ENCODE results near the gene WEE1. TPM values are rescaled to one million over a fixed set of nuclear protein-coding genes. Genes with fewer than 3 reads are reported as not detected.

The WEE1 gene
- total RNA-seq, 1 donor from 2014 or later = 66.6 TPM

DNA sequence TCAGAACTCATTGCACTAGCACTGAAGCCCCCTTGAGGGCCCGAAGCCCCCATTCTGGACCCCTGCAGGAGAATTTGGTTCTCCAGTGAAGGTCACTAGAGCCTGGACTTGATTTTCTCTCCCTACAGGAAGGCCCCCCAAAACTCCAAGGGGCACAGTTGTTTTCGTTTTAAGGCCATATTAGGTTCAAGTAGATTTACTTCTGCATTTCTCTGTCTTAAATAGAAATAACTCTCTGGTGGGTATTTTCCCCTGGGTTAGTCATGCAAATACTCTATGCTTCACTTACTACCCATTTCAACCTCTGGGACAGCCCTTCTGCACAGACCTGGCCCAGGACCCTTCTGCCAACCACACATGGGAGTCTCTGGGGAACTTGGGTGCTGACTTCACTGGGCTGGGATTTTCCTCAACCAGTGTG lies 41.6 kb downstream of the WEE1 start:
- no peak for DNase-seq (ENCODE audit: low read depth, low spot score)
- H3K27ac Mint-ChIP-seq (ENCODE audit: unreplicated experiment) = no peak overlapping the region
- TF ChIP-seq, protein P1, sequence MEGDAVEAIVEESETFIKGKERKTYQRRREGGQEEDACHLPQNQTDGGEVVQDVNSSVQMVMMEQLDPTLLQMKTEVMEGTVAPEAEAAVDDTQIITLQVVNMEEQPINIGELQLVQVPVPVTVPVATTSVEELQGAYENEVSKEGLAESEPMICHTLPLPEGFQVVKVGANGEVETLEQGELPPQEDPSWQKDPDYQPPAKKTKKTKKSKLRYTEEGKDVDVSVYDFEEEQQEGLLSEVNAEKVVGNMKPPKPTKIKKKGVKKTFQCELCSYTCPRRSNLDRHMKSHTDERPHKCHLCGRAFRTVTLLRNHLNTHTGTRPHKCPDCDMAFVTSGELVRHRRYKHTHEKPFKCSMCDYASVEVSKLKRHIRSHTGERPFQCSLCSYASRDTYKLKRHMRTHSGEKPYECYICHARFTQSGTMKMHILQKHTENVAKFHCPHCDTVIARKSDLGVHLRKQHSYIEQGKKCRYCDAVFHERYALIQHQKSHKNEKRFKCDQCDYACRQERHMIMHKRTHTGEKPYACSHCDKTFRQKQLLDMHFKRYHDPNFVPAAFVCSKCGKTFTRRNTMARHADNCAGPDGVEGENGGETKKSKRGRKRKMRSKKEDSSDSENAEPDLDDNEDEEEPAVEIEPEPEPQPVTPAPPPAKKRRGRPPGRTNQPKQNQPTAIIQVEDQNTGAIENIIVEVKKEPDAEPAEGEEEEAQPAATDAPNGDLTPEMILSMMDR (conservative IDR thresholded peaks at IDR 0.05) = no peak
- no peaks in the 10 kb centered on the region for H3K27me3 Mint-ChIP-seq (ENCODE audit: low read depth)
- peaks cover 3% of the 10 kb centered on the region for H3K9me3 Mint-ChIP-seq
- peaks cover 27% of the 10 kb centered on the region for H3K4me1 Mint-ChIP-seq
- H3K4me3 Mint-ChIP-seq = peak overlapping the region; percentile 84
- H3K36me3 Mint-ChIP-seq (ENCODE audit: low read depth) = no peaks in the 10 kb centered on the region

DNA sequence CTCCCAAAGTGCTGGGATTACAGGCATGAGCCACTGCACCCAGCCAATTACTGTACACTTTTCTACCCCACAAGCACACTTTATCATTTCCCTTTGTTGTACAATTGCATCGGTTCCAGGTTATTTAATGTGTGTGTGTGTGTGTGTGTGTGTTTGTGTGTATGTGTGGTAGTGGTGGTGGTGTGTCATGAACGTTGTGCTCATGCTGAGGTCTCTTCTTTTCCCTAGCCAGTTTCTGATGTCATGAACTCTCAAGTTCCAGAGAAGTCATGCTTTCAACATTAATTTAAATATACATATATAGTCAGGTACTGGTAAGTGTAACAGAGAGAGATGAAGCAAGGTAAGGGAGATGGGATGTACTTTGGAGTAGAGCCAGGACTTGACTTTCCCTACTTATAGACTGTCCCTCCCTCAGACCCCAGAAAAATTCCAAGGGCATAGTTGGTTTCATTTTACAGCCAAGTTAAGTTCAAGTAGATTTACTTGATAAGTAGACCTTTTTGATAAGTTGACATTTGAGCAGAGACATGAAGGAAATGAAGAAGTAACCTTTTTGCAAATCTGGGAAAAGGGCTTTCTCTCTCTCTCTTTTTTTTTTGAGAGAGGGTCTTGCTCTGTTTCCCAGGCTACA lies 42.7 kb downstream of the WEE1 start:
- Mint-ChIP-seq H3K27ac (ENCODE audit: unreplicated experiment) (no peak overlapping the region), H3K27me3 (ENCODE audit: low read depth) (no peaks in the 10 kb centered on the region), H3K4me1 (peaks cover 29% of the 10 kb centered on the region), H3K36me3 (ENCODE audit: low read depth) (no peaks in the 10 kb centered on the region), H3K9me3 (peaks cover 3% of the 10 kb centered on the region), H3K4me3 (no peak overlapping the region)
- TF ChIP-seq, protein P1 (conservative IDR thresholded peaks at IDR 0.05) = no peak
- DNase-seq (ENCODE audit: low read depth, low spot score) = no peak

DNA sequence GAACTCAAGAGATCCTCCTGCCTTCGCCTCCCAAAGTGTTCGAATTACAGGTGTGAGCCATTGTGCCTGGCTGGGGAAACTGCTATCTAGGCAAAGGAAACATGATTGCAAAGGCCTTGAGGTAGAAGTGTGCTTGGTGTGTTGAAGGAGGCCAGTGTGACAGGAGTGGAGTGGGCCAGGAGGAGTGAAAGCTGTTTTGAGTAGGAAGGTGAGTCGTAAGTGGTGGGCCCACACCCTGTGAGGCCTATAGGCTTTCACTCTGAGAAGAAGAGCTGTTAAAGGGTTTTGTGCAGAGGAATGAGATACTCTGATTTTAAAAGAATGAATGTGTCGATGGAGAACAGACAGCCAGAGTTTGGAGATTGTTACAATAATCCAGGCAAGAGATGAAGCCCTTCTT lies 43.4 kb downstream of the WEE1 start:
- Mint-ChIP-seq H3K27me3 (ENCODE audit: low read depth) (no peaks in the 10 kb centered on the region), H3K9me3 (peaks cover 3% of the 10 kb centered on the region), H3K4me3 (no peak overlapping the region), H3K36me3 (ENCODE audit: low read depth) (no peaks in the 10 kb centered on the region), H3K27ac (ENCODE audit: unreplicated experiment) (no peak overlapping the region), H3K4me1 (peaks cover 33% of the 10 kb centered on the region)
- TF ChIP-seq, protein P1 (conservative IDR thresholded peaks at IDR 0.05) = no peak
- no peak for DNase-seq (ENCODE audit: low read depth, low spot score)

DNA sequence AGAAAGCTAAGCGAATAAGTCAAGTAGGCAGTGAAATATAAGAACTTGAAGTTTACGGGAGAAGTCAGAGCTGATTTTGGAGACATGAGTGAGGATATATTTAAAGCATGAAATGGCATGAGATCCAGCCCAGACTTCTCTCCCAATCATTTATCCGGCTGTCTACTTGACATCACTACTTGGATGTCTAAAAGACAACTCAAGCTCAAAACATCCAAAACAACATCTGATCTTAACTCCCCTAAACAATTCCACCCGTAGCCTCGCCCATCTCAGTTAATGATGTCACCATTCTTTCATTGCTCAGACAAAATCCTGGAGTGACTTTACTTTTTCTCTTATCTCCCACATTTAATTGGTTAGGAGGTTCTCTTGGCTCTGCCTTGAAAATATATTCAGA lies 44.5 kb downstream of the WEE1 start:
- no peak overlapping the region for H3K27ac Mint-ChIP-seq (ENCODE audit: unreplicated experiment)
- peaks cover 3% of the 10 kb centered on the region for H3K9me3 Mint-ChIP-seq
- DNase-seq (ENCODE audit: low read depth, low spot score) = no peak
- no peaks in the 10 kb centered on the region for H3K36me3 Mint-ChIP-seq (ENCODE audit: low read depth)
- H3K27me3 Mint-ChIP-seq (ENCODE audit: low read depth) = no peaks in the 10 kb centered on the region
- no peak overlapping the region for H3K4me3 Mint-ChIP-seq
- peaks cover 35% of the 10 kb centered on the region for H3K4me1 Mint-ChIP-seq
- TF ChIP-seq, protein P1 (conservative IDR thresholded peaks at IDR 0.05) = no peak

DNA sequence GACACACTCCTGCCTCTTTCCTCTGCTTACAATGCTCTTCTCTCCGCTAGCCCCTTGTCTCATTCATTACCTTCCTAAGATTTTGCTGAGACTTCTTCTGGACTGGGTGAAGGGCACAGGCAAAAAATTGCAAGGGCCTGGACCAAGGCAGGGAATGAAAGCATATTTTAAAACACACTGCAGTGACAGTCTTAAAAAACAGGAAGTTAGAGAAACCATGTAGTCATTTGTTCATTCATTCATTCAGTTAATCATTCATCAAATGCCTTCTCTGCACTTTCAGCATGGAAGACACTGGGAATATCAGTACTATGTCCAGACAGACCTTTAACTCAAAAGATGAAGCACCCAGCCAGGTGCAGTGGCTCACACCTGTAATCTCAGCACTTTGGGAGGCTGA lies 45.5 kb downstream of the WEE1 start:
- no peaks in the 10 kb centered on the region for H3K27me3 Mint-ChIP-seq (ENCODE audit: low read depth)
- H3K4me3 Mint-ChIP-seq = no peak overlapping the region
- no peak overlapping the region for H3K27ac Mint-ChIP-seq (ENCODE audit: unreplicated experiment)
- peaks cover 3% of the 10 kb centered on the region for H3K9me3 Mint-ChIP-seq
- TF ChIP-seq, protein P1 (conservative IDR thresholded peaks at IDR 0.05) = no peak
- H3K4me1 Mint-ChIP-seq = peaks cover 27% of the 10 kb centered on the region
- no peak for DNase-seq (ENCODE audit: low read depth, low spot score)
- H3K36me3 Mint-ChIP-seq (ENCODE audit: low read depth) = no peaks in the 10 kb centered on the region

Data from neural crest cell (in vitro differentiated cells).